ENCODE data around the gene SMURF2. TPM values are rescaled to one million over a fixed set of nuclear protein-coding genes. Genes with fewer than 3 reads are reported as not detected.

Gene SMURF2
- 33.0 and 35.3 TPM in 2 replicates for total RNA-seq (2021)
- long read RNA-seq, partial matches to known transcripts: 4 of 11 reads
- long read RNA-seq, other reads (novel, unspliced or antisense): 5 of 11 reads

DNA sequence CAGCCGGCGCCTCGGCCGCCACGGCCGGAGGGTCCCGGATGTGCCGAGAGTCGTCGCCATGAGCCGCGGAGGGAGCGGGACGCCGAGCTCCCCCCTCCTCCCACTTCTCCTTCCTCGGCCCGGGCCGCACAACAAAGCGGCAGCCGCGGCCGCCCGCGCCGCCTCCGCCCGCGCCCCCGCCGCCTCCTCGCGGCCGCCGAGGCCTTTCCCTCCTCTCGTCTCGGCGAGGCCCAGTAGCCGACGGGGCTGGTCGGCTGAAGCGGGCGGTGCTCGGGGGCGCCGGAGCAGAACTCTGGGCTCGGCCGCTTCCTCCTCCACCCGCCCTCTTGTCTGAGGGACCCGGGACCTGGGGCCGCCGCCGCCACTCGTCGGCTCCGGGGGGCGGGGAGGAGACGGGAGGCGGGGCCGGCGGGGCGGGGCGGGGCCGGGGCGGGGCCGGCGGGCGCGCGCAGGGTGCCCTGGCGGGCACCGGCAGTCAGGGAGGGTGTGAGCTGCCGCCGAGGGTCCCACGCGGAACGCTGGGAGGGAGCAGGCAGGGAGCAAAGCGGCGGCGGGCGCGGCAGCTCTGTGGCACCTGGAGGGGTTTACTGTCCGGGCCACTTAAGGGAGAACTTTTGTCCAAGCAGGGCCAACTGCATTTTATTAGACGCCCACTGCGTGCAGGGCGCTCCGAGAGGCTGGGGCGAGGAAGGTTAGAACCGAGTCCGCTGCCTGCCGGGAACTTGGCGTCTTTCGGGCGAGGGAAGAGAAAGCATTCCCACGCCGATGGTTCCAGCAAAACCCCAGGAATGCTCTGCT is at the start of gene SMURF2:
TSS of gene SMURF2 (minus strand) at position 332 of the 798 bp plus-strand sequence. CDS start 427 bp downstream, outside the sequence.
- H3K23me2 ChIP-seq (ENCODE audit: insufficient read length, low read depth, low read length, poor library complexity, severe bottlenecking): peaks cover 7% of the 10 kb centered on the region
- H2AFZ ChIP-seq (ENCODE audit: low read length): no peak within 1 kb of the TSS
- H3K9me3 Mint-ChIP-seq: no peaks in the 10 kb centered on the region
- H2BK12ac ChIP-seq (ENCODE audit: insufficient read length, low read depth, low read length): no peak within 1 kb of the TSS
- no peak within 1 kb of the TSS for H4K91ac ChIP-seq (ENCODE audit: insufficient read length, low read depth, low read length)
- peak within 1 kb of the TSS; percentile 95 for H3K4me2 ChIP-seq (ENCODE audit: insufficient read depth, insufficient read length, low read length)
- no peak within 1 kb of the TSS for H2BK5ac ChIP-seq (ENCODE audit: insufficient read length, low read length)
- no peaks in the 10 kb centered on the region for H3K79me1 ChIP-seq (ENCODE audit: insufficient read depth, low read depth, low read length, poor library complexity, severe bottlenecking)
- no peaks in the 10 kb centered on the region for H3K9me3 ChIP-seq (ENCODE audit: control insufficient read depth, low read depth, low read length)
- TF ChIP-seq CTCF (conservative IDR thresholded peaks at IDR 0.05): no peak
- no peaks in the 10 kb centered on the region for H3K27me3 ChIP-seq (ENCODE audit: insufficient read depth, low read length)
- peaks cover 2% of the 10 kb centered on the region; the same call in 1 of the 2 replicates for H3K27me3 Mint-ChIP-seq (ENCODE audit: low read depth)
- peak within 1 kb of the TSS; percentile 94 to 98 (median 97) for H3K27ac Mint-ChIP-seq
- no peak within 1 kb of the TSS for H3T11ph ChIP-seq (ENCODE audit: low read length)
- H3K56ac ChIP-seq (ENCODE audit: insufficient read length, low read depth, low read length): no peak within 1 kb of the TSS
- no peak within 1 kb of the TSS; the same call in 1 of the 2 replicates for H3K4ac ChIP-seq (ENCODE audit: low read depth, low read length)
- H3K4me1 Mint-ChIP-seq: peaks cover 14 to 25% of the 10 kb centered on the region in 2 experiments
- H3K23ac ChIP-seq (ENCODE audit: insufficient read length, low read depth, low read length): no peak within 1 kb of the TSS
- no CpG with 5 or more reads among the region's 95 CpGs for WGBS (ENCODE audit: extremely low coverage, insufficient read length, low lambda C conversion rate)
- peak; percentile 90 for DNase-seq
- H2BK120ac ChIP-seq (ENCODE audit: low read depth, low read length, poor library complexity, severe bottlenecking): no peak within 1 kb of the TSS
- peak within 1 kb of the TSS; percentile 97 to 100 for H3K4me3 Mint-ChIP-seq
- H2BK20ac ChIP-seq (ENCODE audit: low read depth, low read length, poor library complexity, severe bottlenecking): no peak within 1 kb of the TSS
- no peak within 1 kb of the TSS for H4K5ac ChIP-seq (ENCODE audit: insufficient read length, low read depth, low read length)
- H3K14ac ChIP-seq (ENCODE audit: insufficient read depth, low read length): peak within 1 kb of the TSS; percentile 98
- H3K9ac ChIP-seq (ENCODE audit: extremely low read depth, insufficient read length, low read length): peak within 1 kb of the TSS; percentile 68
- H3K36me3 Mint-ChIP-seq (ENCODE audit: insufficient read depth in 1 of 3, low read depth in 3 of 3): no peaks in the 10 kb centered on the region
- H4K20me1 ChIP-seq (ENCODE audit: control insufficient read depth, insufficient read depth, insufficient read length): no peaks in the 10 kb centered on the region
- H3K4me1 ChIP-seq (ENCODE audit: insufficient read depth, low read length): no peaks in the 10 kb centered on the region; the same call in 1 of the 2 replicates
- peak within 1 kb of the TSS; percentile 79 for H3K18ac ChIP-seq (ENCODE audit: insufficient read length, low read depth, low read length)
- no peak within 1 kb of the TSS for H3K27ac ChIP-seq (ENCODE audit: insufficient read length, low read depth, low read length)
- H4K8ac ChIP-seq (replicated peaks; ENCODE audit: insufficient read length, low read depth, low read length): no peak within 1 kb of the TSS
- no peak within 1 kb of the TSS for H2BK15ac ChIP-seq (ENCODE audit: low read depth, low read length)
- no peak within 1 kb of the TSS for H2AK5ac ChIP-seq (ENCODE audit: insufficient read length, low read length)
- peaks cover 9% of the 10 kb centered on the region; the same call in 1 of the 2 replicates for H3K79me2 ChIP-seq (ENCODE audit: insufficient read depth, low read length)
